GM19372 (cell line): ENCODE data around the gene HMCN2.

Experiments
- ATAC-seq: cut with Tn5 transposase; IDR thresholded peaks from one replicate; pipeline ENCODE4 v1.9.1; 2021; ENCODE audit warnings: mild to moderate bottlenecking, low read depth, moderate library complexity; ENCODE audit not compliant: unreplicated experiment

Gene HMCN2

DNA sequence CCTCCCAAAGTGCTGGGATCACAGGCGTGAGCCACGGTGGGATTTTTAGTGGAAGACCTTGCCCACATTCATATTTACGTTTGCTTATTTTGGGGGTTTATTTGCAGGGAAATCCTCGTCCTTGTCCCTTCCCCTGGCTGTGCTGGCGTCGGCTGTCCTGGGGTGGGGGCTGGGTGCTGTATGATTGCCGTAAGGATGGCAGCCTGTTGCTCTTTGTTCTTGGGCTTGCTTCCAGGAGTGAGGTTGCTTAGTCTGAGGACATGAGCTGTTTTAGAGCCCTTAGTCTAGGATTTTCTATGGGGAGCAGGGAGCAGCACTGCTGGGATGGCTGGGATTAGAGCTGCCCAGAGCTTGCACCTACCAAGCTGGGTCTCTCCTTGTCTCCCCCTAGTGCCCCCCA lies 93.4 kb downstream of the HMCN2 start:
- no peak for ATAC-seq

GRCh38 chr9:130359819-130360218 lies 94.3 kb downstream of the HMCN2 start:
- no peak for ATAC-seq

DNA sequence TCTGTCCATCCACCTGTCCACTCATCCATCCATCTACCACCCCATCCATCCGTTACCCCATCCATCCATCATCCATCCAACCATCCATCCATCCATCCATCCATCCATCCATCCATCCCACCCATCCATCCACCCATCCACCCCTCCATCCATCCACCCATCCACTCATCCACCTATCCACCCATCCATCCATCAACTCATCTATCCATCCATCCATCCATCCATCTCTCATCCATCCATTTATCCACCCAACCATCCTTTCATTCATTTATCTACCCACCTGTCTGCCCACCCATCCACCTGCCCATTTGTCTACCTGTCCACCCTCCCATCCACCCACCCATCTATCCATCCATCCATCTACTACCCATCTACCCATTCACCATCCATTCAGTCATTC lies 95.1 kb downstream of the HMCN2 start:
- no peak for ATAC-seq

DNA sequence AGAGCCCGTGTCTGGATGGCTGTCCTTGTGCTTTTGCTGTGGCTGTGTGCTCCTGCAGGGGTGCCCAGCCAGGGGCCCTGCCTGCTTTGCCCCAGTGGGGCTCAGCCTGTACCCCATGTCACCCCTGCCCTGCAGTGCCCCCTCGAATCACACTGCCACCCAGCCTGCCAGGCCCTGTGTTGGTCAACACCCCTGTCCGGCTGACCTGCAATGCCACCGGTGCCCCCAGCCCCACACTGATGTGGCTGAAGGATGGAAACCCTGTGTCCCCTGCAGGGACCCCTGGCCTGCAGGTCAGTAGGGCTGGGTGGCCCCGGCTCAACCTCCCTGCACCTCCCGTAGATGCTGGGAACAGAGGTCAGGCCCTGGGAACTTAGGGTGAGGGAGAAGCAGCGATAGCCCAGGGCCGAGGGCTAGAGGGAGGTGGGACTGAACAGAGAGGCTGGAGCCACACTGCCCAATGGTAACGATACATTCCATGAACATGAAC lies 96.4 kb downstream of the HMCN2 start:
- no peak for ATAC-seq

- no peak for ATAC-seq
Measured at GRCh38 chr9:130362691-130363090, 97.1 kb downstream of the HMCN2 start.

DNA sequence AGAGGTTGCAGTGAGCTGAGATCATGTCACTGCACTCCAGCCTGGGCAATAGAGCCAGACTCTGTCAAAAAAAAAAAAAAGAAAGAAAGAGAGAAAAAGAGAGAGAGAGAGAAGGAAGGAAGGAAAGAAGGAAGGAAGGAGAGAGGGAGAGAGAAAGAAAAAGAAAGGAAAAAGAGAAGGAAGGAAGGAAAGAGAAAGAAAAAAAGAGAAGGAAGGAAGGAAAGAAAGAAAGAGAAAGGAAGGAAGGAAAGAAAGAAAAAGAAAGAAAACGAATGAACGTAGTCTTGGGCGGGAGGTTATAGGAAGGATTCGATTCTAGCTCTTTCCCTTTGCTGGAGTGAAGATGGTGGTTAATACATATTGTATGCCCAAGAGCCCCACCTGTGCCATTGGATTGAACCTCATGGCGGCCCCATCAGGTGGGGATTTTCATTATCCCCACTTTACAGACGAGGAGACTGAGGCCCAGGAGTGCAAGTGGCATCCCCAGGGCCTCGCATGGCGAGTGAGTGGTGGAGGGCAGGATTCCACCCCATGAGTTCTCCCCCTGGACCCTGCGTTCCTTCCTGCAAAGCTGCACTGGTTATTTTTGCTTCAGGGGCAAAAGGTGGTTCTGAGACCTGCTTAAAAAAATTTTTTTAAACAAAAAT lies 98.3 kb downstream of the HMCN2 start:
- ATAC-seq = no peak

DNA sequence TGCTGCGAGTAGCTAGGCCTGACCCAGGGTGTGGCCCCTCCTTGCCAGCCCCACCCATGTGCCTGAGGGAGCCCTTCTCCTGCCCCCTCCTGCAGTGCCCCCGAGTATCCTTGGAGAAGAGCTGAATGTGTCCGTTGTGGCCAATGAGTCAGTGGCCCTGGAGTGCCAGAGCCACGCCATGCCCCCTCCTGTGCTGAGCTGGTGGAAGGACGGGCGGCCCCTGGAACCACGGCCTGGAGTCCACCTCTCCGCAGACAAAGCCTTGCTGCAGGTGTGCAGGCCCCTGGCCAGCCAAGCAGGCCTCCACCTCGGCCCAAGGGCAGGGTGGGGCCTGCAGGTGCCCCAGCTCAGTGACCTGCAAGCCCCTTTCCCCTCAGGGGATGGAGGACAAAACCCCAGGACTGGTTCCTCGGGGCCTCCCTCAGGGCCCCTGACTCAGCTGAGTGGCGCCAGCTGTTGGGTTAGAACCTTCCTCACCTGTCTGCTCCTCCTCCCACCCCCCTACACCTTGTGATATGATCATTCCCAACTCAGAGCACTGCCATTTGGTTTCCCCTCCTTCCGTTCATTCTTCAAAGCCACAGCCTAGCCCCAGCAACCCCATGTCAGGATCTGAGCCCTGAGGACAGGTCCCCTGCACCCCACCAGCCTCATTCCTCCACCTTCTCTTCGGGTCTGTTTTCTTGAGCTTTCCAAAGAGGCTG lies 99.2 kb downstream of the HMCN2 start:
- no peak for ATAC-seq

- ATAC-seq = no peak
Measured at GRCh38 chr9:130365323-130365721, 99.8 kb downstream of the HMCN2 start.

DNA sequence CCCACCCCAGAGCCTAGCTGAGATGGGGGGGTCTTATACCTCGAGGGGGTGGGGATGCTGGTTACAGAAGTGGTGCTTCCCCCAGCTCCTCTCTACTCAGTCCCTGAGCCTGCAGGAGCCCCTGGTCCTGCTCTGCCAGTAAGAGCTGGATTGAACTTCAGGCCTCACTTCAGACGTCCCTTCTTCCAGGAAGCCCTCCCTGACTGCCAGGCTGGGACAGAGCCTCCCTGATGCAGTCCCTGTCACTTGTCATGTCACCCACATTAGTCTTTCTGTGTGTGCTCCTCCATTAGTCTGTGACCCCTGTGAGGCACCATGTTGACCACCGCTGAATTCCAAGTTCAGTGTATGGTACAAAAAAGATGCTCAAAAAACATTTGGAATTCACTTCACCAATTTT lies 100.5 kb downstream of the HMCN2 start:
- no peak for ATAC-seq

GRCh38 chr9:130366888-130367550 lies 101.5 kb downstream of the HMCN2 start:
- no peak for ATAC-seq

- no peak for ATAC-seq
Measured at GRCh38 chr9:130368631-130369103, 103.1 kb downstream of the HMCN2 start.

DNA sequence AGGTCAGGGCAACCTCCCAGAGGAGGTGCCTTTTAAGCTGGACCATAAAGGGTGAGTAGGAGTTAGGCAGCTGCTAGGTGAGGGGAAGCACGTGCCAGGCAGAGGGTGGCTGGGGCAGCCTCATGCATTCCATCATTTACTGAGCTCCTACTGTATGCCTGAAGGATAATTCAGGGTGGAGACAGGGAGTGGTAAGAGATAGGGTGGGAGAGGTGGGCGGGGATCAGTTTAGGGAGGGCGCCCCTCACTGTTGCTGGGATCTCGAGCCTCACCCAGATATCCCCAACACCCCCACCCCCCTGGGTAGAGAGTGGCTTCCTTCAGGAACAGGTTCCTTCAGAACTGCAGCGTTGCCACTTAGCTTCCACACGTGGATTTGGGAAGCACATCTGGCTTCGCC lies 104.7 kb downstream of the HMCN2 start:
- no peak for ATAC-seq

DNA sequence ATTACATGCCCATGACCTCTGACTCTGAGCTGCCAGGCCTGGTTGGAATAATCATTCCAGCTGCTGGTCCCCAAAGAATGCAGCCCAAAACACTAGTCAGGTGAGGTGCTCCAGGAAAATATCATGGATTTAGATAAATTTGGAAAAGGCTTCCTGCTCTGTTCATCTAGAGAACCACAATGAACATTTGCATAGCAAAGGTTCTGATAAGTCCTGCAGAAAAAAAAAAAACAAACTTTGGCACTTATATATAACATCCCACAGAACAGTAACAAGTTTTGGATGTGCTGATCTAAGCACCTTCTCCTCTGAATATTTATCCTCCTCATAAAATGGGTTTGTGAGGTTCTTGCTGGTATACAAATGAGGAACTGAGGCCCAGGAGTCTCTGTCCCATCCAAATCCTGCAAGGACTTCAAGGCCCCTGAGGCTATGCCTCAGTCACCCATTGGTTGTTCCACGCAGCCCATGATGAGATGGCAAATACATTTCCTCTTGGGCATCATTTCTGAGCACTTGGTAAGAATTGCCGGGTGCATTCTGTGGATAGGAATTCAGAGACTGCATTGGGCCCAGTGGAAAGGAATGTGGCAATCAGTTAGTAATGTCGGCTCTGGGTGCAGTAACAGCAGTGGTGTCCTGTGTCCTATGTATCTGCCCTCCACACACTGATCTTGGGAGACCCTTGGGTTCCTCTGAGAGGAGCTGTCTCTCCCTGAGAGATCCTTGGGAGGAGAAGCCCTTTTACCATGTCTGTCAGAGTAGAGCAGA lies 105.8 kb downstream of the HMCN2 start:
- ATAC-seq = no peak

DNA sequence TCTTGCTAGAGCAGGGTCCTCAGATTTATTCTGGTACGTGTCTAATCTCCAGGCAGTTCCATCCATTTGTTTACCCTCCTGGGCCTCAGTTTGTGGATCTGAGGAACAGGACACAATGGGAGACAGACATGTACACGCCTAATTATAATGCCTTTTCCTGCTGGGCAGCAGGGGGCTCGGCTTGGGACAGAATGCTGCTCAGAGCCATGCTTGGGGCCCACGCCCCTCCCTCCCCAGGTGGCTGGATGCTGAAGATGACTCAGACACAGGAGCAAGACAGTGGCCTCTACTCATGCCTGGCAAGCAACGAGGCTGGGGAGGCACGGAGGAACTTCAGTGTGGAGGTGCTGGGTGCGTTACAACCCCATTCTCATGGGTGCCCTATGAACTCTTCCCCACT lies 106.5 kb downstream of the HMCN2 start:
- ATAC-seq = no peak

GRCh38 chr9:130373679-130374325 lies 108.2 kb downstream of the HMCN2 start:
- no peak for ATAC-seq

GRCh38 chr9:130377612-130378011 lies 112.1 kb downstream of the HMCN2 start:
- ATAC-seq = no peak

DNA sequence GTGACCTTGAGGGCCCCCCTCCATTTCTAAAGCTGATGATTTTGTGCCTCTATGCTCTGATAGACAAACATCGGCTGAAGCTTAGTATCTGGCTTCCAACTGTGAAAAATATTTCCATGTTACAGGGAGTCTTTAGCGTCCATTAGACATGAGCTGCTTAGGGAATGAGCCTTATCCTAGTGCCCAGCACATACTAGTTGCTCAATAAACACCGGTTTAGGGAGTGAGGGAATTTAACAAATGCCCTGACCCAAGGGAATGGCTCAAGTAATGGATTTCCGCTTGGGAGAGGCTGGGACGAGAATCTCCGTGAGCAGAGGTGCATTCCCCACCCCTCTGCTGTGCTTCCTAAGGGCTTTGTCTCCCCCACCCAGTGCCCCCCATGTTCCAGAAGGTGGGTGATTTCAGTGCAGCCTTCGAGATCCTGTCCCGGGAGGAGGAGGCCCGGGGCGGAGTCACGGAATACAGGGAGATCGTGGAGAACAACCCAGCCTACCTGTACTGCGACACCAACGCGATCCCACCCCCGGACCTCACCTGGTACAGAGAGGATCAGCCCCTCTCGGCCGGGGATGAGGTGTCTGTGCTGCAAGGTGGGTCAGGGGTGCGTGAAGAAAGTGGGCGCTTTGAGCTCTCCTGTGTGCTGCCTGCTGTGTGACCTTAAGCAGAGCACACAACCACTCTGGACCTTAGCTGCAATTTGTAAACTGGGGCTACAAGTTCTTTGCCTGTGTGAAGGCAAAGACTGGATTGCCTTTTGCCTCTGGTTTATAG lies 113.5 kb downstream of the HMCN2 start:
- ATAC-seq = no peak

DNA sequence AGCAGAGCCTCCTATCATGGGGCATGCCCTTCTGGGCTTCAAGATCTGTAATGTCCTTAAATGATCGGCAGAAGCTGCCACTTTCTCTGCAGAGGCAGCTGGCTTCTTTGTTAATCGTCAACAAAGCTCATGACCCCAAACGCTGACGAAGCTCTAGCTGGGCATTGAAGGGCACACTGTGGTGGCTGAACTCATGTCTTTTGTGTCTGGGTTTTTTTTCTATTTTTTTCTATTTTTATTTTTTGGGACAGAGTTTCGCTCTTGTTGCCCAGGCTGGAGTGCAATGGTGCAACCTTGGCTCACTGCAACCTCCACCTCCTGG lies 114.0 kb downstream of the HMCN2 start:
- no peak for ATAC-seq

GRCh38 chr9:130380920-130381469 lies 115.4 kb downstream of the HMCN2 start:
- no peak for ATAC-seq
